ENCODE data around the gene SNAPC3. TPM values are rescaled to one million over a fixed set of nuclear protein-coding genes. Genes with fewer than 3 reads are reported as not detected.
"Not testable (repeated sequence)": the region's sequence is repeated elsewhere in the genome, so short reads cannot be mapped to it uniquely, and the experiment has no call there.

Gene SNAPC3
- total RNA-seq, result 17.7 and 30.6 TPM in 2 replicates

GRCh38 chr9:15422372-15423230 lies at the start of gene SNAPC3:
TSS of gene SNAPC3 (plus strand) at chr9:15422876. CDS start at chr9:15422880, 4 bp downstream.
- peak; percentile 97 for DNase-seq (ENCODE audit: low read depth in 2 of 2)

DNA sequence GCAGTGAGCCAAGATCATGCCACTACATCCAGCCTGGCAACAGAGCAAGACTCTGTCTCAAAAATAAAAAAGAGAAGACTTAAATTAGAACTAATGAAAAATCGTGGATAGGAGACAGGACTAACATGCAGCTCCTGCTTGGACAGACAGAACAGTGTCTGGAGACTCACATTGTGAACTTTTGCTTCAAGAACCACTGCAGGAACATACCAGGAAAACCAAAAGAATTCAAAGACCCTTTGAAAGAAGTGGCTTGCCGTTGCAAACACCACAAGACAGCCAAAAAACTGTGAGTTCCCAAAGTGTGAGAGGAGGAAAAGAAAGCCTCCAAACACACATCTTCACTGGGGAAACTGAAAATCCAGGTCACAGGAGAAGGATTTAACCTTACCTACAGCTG lies 48.8 kb upstream of the SNAPC3 start:
- no peak for DNase-seq (ENCODE audit: low read depth in 2 of 2)

GRCh38 chr9:15374310-15374709 lies 48.4 kb upstream of the SNAPC3 start:
- no peak for DNase-seq (ENCODE audit: low read depth in 2 of 2)

DNA sequence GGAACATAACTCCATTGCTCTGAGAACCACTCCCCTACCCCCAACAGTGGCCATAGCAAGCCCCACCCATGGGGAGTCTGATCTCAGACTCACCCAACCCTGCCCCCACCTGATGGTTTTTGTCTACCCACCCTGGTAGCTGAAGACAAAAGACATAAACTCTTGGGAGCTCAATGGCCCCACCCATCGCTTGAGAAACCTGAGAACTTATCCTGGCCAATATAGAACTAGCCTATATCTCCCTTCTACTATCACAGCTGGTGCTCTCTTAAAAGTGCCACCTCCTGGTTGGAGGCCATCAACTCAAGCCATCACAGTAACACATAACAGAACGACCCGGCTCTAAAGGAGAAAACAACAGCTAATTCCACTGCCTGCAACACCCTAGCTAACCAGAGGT lies 47.9 kb upstream of the SNAPC3 start:
- no peak for DNase-seq (ENCODE audit: low read depth in 2 of 2)

DNA sequence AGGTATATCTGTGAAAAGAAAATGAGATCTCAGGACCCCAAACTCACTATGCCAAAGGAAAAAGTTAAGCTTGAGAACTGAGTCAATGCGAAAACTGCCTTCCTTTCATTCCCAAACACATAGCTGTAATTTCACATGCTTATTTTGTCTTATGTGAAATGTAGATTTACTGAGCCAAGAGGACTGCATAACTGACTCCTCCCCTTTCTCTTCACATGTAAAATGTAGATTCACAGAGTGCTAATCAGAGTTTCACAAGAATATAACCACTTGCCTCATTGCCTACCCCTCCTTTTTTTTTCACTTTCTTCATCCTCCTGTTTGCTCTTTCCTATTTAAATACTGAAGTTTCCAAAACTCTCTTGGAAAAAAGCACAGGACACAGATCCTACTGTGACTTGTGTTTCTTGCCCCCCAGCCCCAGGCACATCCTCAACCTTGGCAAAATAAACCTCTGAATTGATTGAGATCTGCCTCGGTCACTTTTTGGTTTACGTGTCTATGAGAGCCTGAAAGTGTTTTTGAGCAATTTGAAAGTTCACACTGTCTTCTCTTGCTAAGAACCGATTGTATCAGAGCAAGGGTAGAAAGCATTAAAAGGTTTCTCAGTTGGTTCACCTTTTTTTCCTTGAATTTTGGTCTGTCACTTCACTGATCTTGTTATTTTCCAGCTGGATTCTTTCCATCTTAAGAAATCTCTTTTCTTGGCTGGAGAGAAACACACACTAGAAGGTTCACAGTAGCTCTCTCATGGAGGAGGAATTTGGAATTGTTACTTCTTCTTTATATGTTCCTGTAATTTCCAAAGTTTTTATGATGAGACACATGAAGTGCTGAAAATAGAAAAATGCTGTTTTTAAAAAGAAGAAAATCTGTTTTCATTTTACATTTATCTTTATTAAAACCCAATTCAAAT lies 44.8 kb upstream of the SNAPC3 start:
- no peak for DNase-seq (ENCODE audit: low read depth in 2 of 2)

DNA sequence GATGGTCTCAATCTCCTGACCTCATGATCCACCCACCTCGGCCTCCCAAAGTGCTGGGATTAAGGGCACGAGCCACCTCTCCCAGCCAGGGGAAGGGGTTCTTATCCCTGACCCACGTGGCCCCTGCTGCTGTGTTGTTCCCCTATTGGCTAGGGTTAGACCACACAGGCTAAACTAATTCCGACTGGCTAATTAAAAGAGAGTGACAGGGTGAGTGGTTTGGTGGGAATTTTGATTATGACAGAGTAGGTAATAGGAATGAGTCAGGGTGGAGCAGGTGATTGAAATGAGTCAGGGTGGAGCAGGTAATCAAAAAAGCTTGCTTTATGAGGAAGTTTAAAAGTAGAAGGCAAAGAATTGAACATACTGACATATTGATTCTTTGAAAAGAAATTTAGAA lies 43.4 kb upstream of the SNAPC3 start:
- not testable (repeated sequence) for DNase-seq (ENCODE audit: low read depth in 2 of 2)

- DNase-seq (ENCODE audit: low read depth in 2 of 2), result not testable (repeated sequence)
These were observed 42.8 kb upstream of the SNAPC3 start for GRCh38 chr9:15379888-15380287.

DNA sequence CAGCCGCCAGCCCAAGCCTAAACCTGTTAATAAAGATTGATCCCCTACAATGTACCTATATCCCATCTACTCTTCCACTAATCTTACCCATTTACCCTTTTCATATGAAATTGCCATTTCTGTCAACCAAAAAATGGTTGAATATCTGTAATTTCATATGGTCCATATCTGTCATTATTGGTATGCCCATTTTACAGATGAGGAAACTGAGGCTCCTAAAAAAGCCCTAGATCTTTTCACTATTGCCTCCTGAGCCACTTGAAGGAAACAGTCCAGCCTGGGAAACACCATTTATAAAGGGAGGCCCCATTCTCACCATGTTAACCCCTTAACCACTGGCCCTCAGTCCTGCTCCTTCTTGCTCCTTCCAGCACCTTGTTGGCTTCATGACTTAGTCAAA lies 41.2 kb upstream of the SNAPC3 start:
- no peak for DNase-seq (ENCODE audit: low read depth in 2 of 2)

DNA sequence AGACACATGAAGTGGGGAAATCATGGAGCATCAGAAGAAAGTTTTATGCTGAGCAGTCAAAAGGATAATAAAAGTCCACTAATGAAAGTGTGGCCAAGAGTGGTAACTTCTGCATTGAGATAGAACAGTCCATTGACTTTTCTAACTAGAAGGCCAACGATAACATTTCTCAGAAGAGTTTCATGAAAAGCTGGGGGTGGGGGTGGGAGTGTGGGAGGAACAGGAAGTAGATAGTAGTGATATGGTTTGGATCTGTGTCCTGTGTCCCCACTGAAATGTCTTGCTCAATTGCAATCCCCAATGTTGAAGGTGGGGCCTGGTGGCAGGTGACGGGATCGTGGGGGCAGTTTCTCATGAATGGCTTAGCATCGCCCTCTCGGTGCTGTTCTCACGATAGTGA lies 36.2 kb upstream of the SNAPC3 start:
- no peak for DNase-seq (ENCODE audit: low read depth in 2 of 2)

DNA sequence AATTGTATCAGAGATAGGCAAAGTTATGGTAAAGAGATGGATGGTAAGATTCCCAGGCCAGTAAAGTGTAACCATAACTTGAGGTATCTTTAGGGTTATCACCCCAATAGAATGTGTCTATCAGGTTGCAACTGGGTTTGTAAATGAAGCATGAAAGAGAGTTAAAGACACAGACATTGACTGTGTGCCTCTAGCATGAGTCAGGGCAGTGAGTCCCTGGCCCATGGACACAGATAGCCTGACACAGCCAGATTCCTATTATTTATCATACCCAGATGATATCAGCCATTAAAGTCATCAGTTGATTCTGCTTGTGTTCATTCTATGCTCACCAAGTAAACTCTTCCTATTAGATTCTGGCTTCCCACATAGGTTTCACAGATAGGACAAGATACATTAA lies 33.5 kb upstream of the SNAPC3 start:
- DNase-seq (ENCODE audit: low read depth in 2 of 2), result no peak

DNA sequence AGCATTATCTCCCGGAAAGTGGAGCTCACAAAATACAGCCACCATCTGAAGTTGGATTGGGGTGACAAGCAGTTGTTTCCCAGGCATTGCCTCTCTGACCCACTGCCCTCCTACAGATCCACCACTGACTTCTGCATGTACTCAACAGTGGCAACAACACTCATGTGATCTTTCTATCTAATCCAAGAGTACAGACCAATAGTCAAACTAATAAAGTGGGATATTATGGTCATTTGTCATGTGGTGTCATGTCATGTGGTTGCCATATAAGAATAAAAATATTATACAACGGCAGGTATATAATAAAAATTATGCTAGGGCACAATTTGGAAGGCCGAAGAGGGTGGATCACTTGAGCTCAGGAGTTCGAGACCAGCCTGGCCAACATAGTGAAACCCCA lies 33.0 kb upstream of the SNAPC3 start:
- no peak for DNase-seq (ENCODE audit: low read depth in 2 of 2)

DNA sequence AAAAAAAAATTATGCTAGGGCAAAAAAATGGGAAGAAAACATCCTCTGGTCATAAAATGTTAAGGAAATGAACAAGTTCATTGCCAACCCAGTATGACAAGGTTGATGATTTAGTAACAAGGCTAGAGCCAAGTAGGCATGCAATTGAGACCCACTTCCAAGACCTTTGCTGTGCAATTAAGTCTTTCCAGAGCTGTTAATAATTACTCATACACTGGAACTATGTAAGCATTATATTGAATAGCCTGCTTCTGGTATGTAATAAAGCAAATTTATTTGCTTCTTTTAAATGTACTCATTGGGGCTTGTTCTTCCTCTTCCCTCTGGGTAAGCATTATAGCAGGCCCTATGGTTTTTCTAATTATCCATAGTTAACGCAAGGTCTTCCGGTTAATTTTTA lies 32.5 kb upstream of the SNAPC3 start:
- no peak for DNase-seq (ENCODE audit: low read depth in 2 of 2)

GRCh38 chr9:15392363-15392762 lies 30.3 kb upstream of the SNAPC3 start:
- no peak for DNase-seq (ENCODE audit: low read depth in 2 of 2)

DNA sequence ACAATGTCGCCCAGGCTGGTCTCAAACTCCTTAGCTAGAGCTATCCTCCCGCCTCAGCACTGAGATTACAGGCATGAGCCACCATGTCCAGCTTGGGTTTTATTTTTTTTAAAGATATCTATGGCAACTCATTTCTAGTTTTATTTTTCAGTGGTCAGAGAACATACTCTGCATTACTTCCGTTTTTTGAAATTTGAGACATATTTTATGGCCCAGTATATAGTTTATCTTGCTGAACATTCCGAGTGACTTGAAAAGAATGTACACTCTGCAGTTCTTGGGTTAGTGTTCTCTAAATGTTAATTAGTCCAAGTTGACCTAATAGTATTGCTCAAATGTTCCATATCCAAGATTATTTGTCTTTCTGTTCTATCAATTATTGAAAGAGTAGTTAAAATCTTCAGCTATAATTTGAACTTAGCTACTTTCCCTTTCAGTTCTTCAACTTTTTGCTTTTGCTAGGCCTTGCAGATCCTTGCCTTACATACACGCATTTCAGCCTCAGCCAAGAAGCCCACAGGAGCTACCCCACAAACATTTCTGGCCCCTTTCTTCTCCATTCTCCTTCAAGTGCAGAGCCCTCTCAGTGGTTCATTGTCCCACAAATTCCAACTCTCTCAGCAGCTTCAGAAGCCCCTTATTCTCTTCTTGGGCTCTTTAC lies 22.3 kb upstream of the SNAPC3 start:
- no peak for DNase-seq (ENCODE audit: low read depth in 2 of 2)

DNA sequence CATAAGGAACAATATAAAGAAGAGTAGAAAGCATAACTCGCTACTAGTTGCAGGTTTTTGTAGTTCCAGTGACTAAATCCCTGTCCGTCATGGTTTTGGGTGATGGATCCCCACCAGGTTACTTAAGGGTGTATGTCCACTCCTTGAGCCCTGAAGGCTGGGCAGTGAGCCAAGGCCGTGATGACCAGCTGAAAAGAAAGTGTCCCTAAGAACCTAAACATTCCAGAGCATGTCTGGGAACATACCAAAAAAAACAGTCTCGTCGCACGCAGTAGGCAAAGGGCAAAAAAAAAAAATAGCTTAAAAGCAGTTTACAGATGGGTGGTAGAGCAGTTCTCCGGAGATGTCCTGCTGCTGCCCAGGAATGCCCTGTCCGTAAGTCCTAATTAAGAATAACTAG lies 21.4 kb upstream of the SNAPC3 start:
- DNase-seq (ENCODE audit: low read depth in 2 of 2), result no peak

- DNase-seq (ENCODE audit: low read depth in 2 of 2), result peak; percentile 6 to 46
These were observed 19.5 kb upstream of the SNAPC3 start for GRCh38 chr9:15403155-15403554.

GRCh38 chr9:15404171-15404570 lies 18.5 kb upstream of the SNAPC3 start:
- DNase-seq (ENCODE audit: low read depth in 2 of 2), result no peak

DNA sequence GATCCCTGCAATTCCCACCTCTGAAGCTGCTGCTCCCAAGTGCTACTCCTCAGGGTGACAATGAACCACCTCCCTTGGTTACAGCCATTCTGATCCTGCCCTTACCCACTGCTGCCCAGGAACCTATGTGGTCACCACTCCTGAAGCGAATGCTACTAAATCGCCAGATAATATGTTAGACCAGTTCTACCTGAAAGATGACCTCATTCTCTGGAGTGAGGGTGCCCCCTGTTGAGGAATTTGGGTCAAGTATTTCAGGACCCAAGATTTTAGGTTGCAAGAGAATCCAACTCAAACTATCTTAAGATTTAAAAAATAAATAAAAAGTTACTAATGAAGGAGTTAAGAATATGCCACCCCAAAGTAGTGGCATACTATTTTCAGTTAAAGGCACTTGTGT lies 5.8 kb upstream of the SNAPC3 start:
- DNase-seq (ENCODE audit: low read depth in 2 of 2), result peak; percentile 45 to 52

DNA sequence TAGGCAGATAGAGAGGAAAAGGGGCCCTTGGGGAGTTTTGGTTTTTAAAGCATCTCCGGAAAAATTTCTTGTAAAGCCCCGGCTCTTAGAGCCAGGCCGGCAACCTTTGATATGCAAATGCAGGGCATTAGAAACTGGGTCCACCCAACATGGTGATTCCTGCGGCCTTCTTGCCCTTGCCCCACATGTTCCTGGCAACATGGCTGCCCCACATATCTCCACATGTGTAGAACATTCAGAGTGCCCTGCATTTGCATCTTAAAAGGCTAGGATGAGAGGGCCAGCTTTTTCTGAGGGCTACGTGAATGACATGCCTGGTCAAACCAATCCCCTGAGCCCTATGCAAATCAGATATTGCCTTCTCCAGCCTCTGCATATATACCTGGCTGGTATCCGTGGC lies 5.0 kb upstream of the SNAPC3 start:
- no peak for DNase-seq (ENCODE audit: low read depth in 2 of 2)

DNA sequence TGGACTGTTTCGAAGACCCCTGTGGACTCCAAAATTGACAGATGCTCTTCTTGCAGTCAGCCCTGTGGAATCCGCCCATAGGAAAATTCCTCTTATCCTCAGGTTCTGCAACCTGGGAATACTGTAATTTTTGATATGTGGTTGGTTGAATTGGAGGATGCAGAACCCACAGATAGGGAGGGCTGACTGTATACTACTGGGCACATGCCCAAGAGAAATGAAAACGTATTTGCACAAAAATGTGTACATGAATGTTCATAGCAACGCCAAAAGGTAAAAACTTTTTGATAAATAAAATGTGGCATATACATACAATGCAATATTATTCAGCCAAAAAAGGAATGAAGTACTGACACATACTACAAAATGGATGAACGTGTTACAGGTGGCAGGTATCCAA lies 1.9 kb upstream of the SNAPC3 start:
- DNase-seq (ENCODE audit: low read depth in 2 of 2), result peak in 1 of 2 donors; percentile 44

- no peak for DNase-seq (ENCODE audit: low read depth in 2 of 2)
These were observed 1.1 kb upstream of the SNAPC3 start for GRCh38 chr9:15421532-15421931.

GRCh38 chr9:15421990-15422371 lies 695 bp upstream of the SNAPC3 start:
- DNase-seq (ENCODE audit: low read depth in 2 of 2), result no peak

Measured in lung microvascular endothelial cell (primary cell).